ENCODE data around the gene UGP2. TPM values are rescaled to one million over a fixed set of nuclear protein-coding genes. Genes with fewer than 3 reads are reported as not detected.
A peak's percentile ranks its signal among the peaks of the same experiment; 100 is the strongest.
"Not testable (repeated sequence)": the region's sequence is repeated elsewhere in the genome, so short reads cannot be mapped to it uniquely, and the experiment has no call there.

The UGP2 gene
- total and polyA plus RNA-seq, 5 donors from 2014 or later = 118 to 279 (median 210) TPM

DNA sequence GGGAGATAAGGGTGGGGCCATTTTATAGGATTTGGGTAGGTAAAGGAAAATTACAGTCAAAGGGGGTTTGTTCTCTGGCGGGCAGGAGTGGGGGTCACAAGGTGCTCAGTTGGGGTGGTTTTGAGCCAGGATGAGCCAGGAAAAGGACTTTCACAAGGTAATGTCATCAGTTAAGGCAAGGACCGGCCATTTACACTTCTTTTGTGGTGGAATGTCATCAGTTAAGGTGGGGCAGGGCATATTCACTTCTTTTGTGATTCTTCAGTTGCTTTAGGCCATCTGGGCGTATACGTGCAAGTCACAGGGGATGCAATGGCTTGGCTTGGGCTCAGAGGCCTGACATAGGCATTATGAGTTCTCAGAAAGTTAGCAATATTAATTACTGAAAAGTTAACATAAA lies 5.9 kb downstream of the UGP2 start:
- not testable (repeated sequence) for H3K27ac ChIP-seq (ENCODE audit: insufficient read depth, low read length, poor library complexity, severe bottlenecking); H3K9me3 Mint-ChIP-seq; DNase-seq; H3K27me3 ChIP-seq (ENCODE audit: control insufficient read depth, insufficient read depth, low read length); ATAC-seq (ENCODE audit: low read depth in 2 of 2); H3K9me3 ChIP-seq (ENCODE audit: control insufficient read depth in 2 of 2, low read length in 2 of 2); H3K27me3 Mint-ChIP-seq; H3K36me3 ChIP-seq (ENCODE audit: control insufficient read depth, insufficient read depth, low read length)
- peak overlapping the region in 3 of 4 donors; percentile 6 to 74 (median 73) for H3K4me3 Mint-ChIP-seq
- Histone ChIP-seq H3K4me1 (ENCODE audit: control insufficient read depth, insufficient read depth, low read length, poor library complexity, severe bottlenecking) (peaks cover 79% of the 10 kb centered on the region), H3K4me3 (ENCODE audit: low read depth, low read length) (peak overlapping the region; percentile 30)
- H3K27ac Mint-ChIP-seq = peak overlapping the region in 2 of 3 donors; percentile 52 to 77
- H3K36me3 Mint-ChIP-seq = peaks cover 19% of the 10 kb centered on the region
- peaks cover 52 to 95% (median 84%) of the 10 kb centered on the region in 4 donors for H3K4me1 Mint-ChIP-seq

DNA sequence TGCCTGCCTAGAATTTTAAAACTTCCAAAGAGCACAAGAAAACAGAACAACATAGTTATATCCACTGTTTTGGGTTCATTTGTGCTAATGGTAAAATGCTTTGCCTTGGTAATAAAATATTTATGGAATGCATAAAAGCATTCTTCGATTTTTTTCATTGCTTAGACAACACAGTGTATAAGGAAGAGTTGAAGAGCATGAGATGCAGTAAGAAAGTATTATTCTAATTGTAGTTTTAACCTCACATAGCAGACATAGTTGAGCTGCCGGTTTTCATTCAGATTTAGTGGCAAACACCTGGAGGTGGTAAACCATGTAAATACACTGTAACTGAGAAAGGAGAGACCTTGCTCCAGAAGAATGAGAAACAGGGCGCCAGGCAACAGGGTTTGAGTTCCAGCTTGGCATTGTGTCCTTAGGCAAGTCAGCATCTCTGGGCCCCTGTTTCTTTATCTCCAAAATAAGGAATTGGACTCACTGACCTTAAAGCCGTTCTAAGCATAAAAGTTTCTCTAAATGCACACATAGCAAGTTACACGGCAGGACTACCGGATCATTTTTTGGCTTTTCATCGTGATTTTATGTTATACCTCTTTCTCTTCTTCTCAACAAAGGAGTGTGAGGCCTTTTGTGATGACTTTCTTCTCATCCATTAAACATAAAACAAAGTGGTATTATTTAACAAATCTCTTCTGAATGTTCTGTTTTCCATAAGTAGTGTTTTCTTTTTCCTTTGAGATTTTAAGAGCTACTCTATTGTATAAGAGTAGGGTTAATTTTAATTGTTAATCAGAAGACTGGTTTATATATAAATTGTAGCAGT lies 7.9 kb downstream of the UGP2 start:
- Mint-ChIP-seq H3K4me1 (peaks cover 60 to 97% (median 84%) of the 10 kb centered on the region in 4 donors), H3K9me3 (peaks cover 0 to 5% (median 0%) of the 10 kb centered on the region in 7 donors), H3K27ac (peak overlapping the region; percentile 58 to 79 (median 76)), H3K27me3 (no peaks in the 10 kb centered on the region), H3K36me3 (peaks cover 23% of the 10 kb centered on the region), H3K4me3 (peak overlapping the region; percentile 46 to 81 (median 66))
- peaks cover 80% of the 10 kb centered on the region for H3K4me1 ChIP-seq (ENCODE audit: control insufficient read depth, insufficient read depth, low read length, poor library complexity, severe bottlenecking)
- H3K4me3 ChIP-seq (ENCODE audit: low read depth, low read length) = peak overlapping the region; percentile 41
- H3K27me3 ChIP-seq (ENCODE audit: control insufficient read depth, insufficient read depth, low read length) = no peaks in the 10 kb centered on the region
- peak overlapping the region; percentile 92 for H3K27ac ChIP-seq (ENCODE audit: insufficient read depth, low read length, poor library complexity, severe bottlenecking)
- DNase-seq (no peak), ATAC-seq (ENCODE audit: low read depth in 2 of 2) (no peak)
- no peaks in the 10 kb centered on the region for H3K36me3 ChIP-seq (ENCODE audit: control insufficient read depth, insufficient read depth, low read length)
- H3K9me3 ChIP-seq (ENCODE audit: control insufficient read depth in 2 of 2, low read length in 2 of 2) = no peaks in the 10 kb centered on the region

DNA sequence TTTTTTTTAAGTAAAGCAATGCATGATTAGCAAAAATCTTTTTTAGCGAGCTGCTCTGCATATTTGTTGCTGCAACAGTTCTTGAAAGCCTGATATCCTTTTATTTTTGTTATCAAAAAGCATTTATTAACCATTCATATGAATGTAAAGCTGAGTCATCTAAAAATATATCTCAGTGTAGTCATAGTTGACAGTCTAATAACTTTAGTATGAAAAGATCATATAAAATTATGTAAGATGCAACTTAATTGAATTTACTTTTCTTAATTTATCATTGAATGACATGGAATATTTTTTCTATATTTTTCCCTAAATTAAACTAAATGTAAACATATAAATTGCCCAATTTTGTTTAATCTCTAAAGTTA lies 8.5 kb downstream of the UGP2 start:
- Mint-ChIP-seq H3K4me1 (peaks cover 60 to 97% (median 83%) of the 10 kb centered on the region in 4 donors), H3K4me3 (peak overlapping the region in 1 of 4 donors; percentile 46), H3K9me3 (peaks cover 0 to 5% (median 0%) of the 10 kb centered on the region in 7 donors), H3K27me3 (no peaks in the 10 kb centered on the region), H3K36me3 (peaks cover 23% of the 10 kb centered on the region), H3K27ac (peak overlapping the region in 2 of 3 donors; percentile 76 to 91)
- Histone ChIP-seq H3K4me1 (ENCODE audit: control insufficient read depth, insufficient read depth, low read length, poor library complexity, severe bottlenecking) (peaks cover 80% of the 10 kb centered on the region), H3K36me3 (ENCODE audit: control insufficient read depth, insufficient read depth, low read length) (no peaks in the 10 kb centered on the region), H3K4me3 (ENCODE audit: low read depth, low read length) (peak overlapping the region; percentile 41), H3K9me3 (ENCODE audit: control insufficient read depth in 2 of 2, low read length in 2 of 2) (no peaks in the 10 kb centered on the region), H3K27me3 (ENCODE audit: control insufficient read depth, insufficient read depth, low read length) (no peaks in the 10 kb centered on the region), H3K27ac (ENCODE audit: insufficient read depth, low read length, poor library complexity, severe bottlenecking) (peak overlapping the region; percentile 92)
- no peak for ATAC-seq (ENCODE audit: low read depth in 2 of 2)
- DNase-seq = no peak

DNA sequence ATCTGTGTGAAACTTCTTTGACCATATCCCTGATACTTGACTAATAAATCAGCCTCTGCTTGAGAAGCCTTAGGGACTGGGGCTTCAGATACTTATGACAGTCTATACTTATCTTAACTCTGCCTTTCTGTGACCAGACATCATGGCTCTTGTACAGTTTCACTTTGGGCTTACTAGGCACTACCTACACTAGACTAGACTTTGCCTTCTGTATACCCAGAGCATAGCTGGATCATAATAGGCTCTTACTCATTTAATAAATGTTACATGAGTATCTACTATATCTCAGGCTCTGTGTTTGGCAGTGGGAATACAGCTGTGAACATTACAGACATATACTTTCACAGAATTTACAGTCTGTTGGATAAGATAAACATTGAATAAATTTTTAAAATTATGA lies 9.0 kb downstream of the UGP2 start:
- Mint-ChIP-seq H3K27me3 (no peaks in the 10 kb centered on the region), H3K4me3 (peak overlapping the region in 3 of 4 donors; percentile 43 to 47 (median 46)), H3K9me3 (peaks cover 0 to 5% (median 0%) of the 10 kb centered on the region in 7 donors), H3K4me1 (peaks cover 57 to 97% (median 80%) of the 10 kb centered on the region in 4 donors), H3K36me3 (peaks cover 21% of the 10 kb centered on the region), H3K27ac (peak overlapping the region; percentile 20 to 97 (median 91))
- ATAC-seq (ENCODE audit: low read depth in 2 of 2) = peak; percentile 78 to 82
- no peaks in the 10 kb centered on the region for H3K27me3 ChIP-seq (ENCODE audit: control insufficient read depth, insufficient read depth, low read length)
- DNase-seq = peak in 1 of 3 donors; percentile 42
- H3K4me1 ChIP-seq (ENCODE audit: control insufficient read depth, insufficient read depth, low read length, poor library complexity, severe bottlenecking) = peaks cover 80% of the 10 kb centered on the region
- peak overlapping the region; percentile 92 for H3K27ac ChIP-seq (ENCODE audit: insufficient read depth, low read length, poor library complexity, severe bottlenecking)
- H3K9me3 ChIP-seq (ENCODE audit: control insufficient read depth in 2 of 2, low read length in 2 of 2) = no peaks in the 10 kb centered on the region
- H3K4me3 ChIP-seq (ENCODE audit: low read depth, low read length) = peak overlapping the region; percentile 29
- H3K36me3 ChIP-seq (ENCODE audit: control insufficient read depth, insufficient read depth, low read length) = no peaks in the 10 kb centered on the region

DNA sequence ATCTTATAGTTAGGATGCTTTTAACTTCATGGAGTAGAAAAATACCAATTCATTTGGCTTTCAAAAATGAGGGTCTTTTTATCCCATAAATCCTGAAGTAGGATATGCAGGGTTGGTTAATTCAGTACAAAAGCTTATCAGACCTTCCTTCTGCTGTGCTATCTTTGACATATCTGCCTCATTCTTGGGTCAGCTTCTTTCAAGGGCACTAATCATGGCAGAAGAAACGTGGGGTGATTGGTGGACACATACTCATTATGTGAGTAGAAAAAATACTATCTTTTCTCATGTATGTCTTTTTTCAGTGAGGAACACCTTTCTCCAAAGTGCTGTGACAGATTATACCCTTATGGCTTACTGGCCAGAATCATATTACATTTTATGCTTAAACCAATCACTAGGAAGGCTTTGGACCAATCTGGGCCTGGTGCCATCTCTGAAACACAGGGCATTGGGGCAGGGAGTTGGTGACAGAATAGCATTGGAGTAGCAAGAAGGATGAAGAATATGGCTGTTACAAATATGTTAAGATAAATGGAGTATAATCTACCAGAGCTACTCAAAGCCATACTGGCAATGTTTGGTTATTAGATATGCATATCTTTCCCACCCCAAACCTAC lies 10.1 kb downstream of the UGP2 start:
- Histone ChIP-seq H3K9me3 (ENCODE audit: control insufficient read depth in 2 of 2, low read length in 2 of 2) (no peaks in the 10 kb centered on the region), H3K36me3 (ENCODE audit: control insufficient read depth, insufficient read depth, low read length) (no peaks in the 10 kb centered on the region), H3K4me3 (ENCODE audit: low read depth, low read length) (peak overlapping the region; percentile 29), H3K27me3 (ENCODE audit: control insufficient read depth, insufficient read depth, low read length) (no peaks in the 10 kb centered on the region), H3K27ac (ENCODE audit: insufficient read depth, low read length, poor library complexity, severe bottlenecking) (peak overlapping the region; percentile 92), H3K4me1 (ENCODE audit: control insufficient read depth, insufficient read depth, low read length, poor library complexity, severe bottlenecking) (peaks cover 79% of the 10 kb centered on the region)
- Mint-ChIP-seq H3K9me3 (peaks cover 0 to 5% (median 0%) of the 10 kb centered on the region in 7 donors), H3K27ac (peak overlapping the region; percentile 89 to 97 (median 91)), H3K27me3 (no peaks in the 10 kb centered on the region), H3K4me1 (peaks cover 65 to 98% (median 80%) of the 10 kb centered on the region in 4 donors), H3K4me3 (peak overlapping the region in 2 of 4 donors; percentile 19 to 67), H3K36me3 (peaks cover 14% of the 10 kb centered on the region)
- no peak for ATAC-seq (ENCODE audit: low read depth in 2 of 2)
- DNase-seq = no peak

DNA sequence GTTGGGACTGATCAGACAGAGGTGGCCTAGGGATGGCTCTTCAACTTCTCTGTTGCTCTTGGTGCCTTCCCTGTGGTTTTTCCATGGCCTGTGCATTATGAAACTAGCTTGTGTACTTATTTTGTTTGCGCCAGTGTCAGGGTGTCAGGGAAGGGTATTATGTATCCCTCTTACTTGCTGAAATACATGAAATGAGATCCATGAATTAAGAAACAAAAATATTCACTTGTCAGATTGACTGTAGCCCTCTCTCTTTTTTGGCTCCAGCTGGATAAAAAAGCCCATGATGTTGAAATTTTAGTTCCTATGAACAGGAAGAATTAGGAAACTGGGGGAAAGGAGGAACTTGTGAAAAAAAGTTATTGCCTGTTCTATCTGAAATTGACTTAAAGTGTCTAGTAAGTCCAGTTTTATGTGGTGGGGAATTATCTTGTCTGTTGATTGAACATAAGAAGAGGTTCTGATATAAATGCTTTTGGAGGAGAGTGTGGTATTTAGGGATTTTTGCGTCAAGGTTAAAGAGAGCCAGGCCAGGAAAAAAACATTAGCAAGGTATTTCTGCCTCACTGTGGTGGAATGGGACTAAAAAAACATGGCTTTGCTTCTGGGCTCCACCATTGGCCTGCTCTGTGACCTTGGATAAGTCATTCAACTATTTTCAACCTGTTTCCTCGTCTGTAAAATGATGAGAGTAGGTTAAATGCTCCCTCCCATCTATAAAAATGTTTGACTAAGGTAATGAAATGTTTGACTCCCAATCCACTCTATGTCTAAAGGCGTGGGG lies 12.0 kb downstream of the UGP2 start:
- H3K36me3 Mint-ChIP-seq = peaks cover 12% of the 10 kb centered on the region

More for the DNA sequence above, 12.0 kb downstream of the UGP2 start:
- Histone ChIP-seq H3K36me3 (ENCODE audit: control insufficient read depth, insufficient read depth, low read length) (peaks cover 12% of the 10 kb centered on the region), H3K27me3 (ENCODE audit: control insufficient read depth, insufficient read depth, low read length) (no peaks in the 10 kb centered on the region), H3K27ac (ENCODE audit: insufficient read depth, low read length, poor library complexity, severe bottlenecking) (peak overlapping the region; percentile 92), H3K4me3 (ENCODE audit: low read depth, low read length) (peak overlapping the region; percentile 65), H3K4me1 (ENCODE audit: control insufficient read depth, insufficient read depth, low read length, poor library complexity, severe bottlenecking) (peaks cover 84% of the 10 kb centered on the region), H3K9me3 (ENCODE audit: control insufficient read depth in 2 of 2, low read length in 2 of 2) (no peaks in the 10 kb centered on the region)
- H3K4me3 Mint-ChIP-seq = peak overlapping the region; percentile 26 to 67 (median 31)
- H3K4me1 Mint-ChIP-seq = peaks cover 60 to 93% (median 77%) of the 10 kb centered on the region in 4 donors
- DNase-seq (no peak), ATAC-seq (ENCODE audit: low read depth in 2 of 2) (no peak)
- H3K27me3 Mint-ChIP-seq = no peaks in the 10 kb centered on the region
- H3K9me3 Mint-ChIP-seq = peaks cover 0 to 4% (median 0%) of the 10 kb centered on the region in 7 donors
- H3K27ac Mint-ChIP-seq = peak overlapping the region; percentile 89 to 97 (median 91)
